Mesodermal cell (in vitro differentiated cells): ENCODE measurements around the gene CNNM1.

ENCODE experiments used
- H3K27ac ChIP-seq: 2 replicates; pipeline ENCODE4 v1.7.0; 2013; ENCODE audit warnings: mild to moderate bottlenecking, low read depth, low read length, moderate library complexity; ENCODE audit not compliant: severe bottlenecking
- H3K36me3 ChIP-seq: 2 replicates; pipeline ENCODE4 v1.7.1; 2013; ENCODE audit warnings: mild to moderate bottlenecking, low read length, moderate library complexity; ENCODE audit not compliant: control insufficient read depth, insufficient read depth
- H3K4me1 ChIP-seq: one replicate; pipeline ENCODE4 v1.7.1; 2013; ENCODE audit warnings: mild to moderate bottlenecking, low read length; ENCODE audit not compliant: insufficient read depth, control insufficient read depth, poor library complexity, severe bottlenecking
- H3K4me3 ChIP-seq: 2 replicates; pipeline ENCODE4 v1.7.0; 2013; ENCODE audit warnings: low read length, control low read depth, mild to moderate bottlenecking; ENCODE audit not compliant: insufficient read depth, poor library complexity, severe bottlenecking; ENCODE audit errors: extremely low read depth
- H3K9me3 ChIP-seq: 2 replicates; pipeline ENCODE4 v1.7.1; 2013; ENCODE audit warnings: mild to moderate bottlenecking, low read length, moderate library complexity; ENCODE audit not compliant: control insufficient read depth
- WGBS, 2 experiments: methylation state at CpG; one replicate each; pipeline ENCODE4 v1.1.5; 2013; ENCODE audit warnings: missing lambda C conversion rate in 2 of 2; ENCODE audit not compliant: insufficient coverage in 2 of 2; 5-methylcytosine and 5-hydroxymethylcytosine counted together

Gene CNNM1

DNA sequence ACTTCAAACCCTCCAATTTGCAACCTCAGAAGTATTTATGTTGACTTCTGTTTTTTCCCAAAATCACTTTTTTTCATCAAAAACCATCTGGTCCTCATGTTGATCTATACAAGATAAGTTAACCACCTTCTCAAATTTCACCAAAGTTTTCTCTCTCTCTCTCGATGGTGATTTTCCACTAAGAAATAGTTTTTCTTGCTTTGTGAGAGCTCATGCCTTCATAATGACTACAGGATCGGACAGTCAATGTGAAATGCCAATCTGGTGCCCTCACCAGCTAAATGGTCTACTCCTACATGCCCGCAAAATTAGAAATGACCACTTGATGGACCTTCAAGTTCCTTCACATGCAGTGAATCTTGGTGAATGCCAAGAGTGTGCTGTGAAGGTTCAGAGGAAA lies 40.4 kb downstream of the CNNM1 start:
- Histone ChIP-seq H3K4me1 (peaks cover 25% of the 10 kb centered on the region), H3K36me3 (no peaks in the 10 kb centered on the region), H3K9me3 (no peaks in the 10 kb centered on the region), H3K4me3 (no peak overlapping the region), H3K27ac (no peak overlapping the region)
- WGBS, 2 experiments, result 92 to 95% methylated on average over 3 of the region's 3 CpGs

DNA sequence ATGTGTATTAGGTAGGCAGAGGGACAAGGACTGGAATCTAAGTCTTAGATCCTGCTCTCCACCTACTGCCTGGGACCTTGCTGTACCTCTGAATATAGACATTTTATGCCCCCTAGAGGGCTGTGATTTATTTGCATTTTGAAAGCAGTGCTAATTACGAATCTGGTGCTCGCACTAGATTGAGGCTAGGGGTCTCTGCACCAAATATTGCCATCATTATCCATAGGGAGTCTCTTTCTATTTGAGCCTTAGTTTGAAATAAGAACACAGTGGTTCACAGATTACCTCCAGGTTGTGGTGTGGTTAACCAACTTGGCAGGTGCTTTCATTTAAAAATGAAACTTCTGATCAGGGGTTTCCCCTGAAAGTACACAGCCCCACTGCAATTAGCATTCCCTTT lies 41.8 kb downstream of the CNNM1 start:
- peaks cover 25% of the 10 kb centered on the region for H3K4me1 ChIP-seq
- H3K27ac ChIP-seq, result no peak overlapping the region
- H3K4me3 ChIP-seq, result no peak overlapping the region
- H3K36me3 ChIP-seq, result no peaks in the 10 kb centered on the region
- 80% methylated on average over 1 of the region's 2 CpGs; no CpG with 5 or more reads in 1 of the 2 experiments for WGBS, 2 experiments
- H3K9me3 ChIP-seq, result no peaks in the 10 kb centered on the region

GRCh38 chr10:99372546-99373271 lies 43.6 kb downstream of the CNNM1 start:
- Histone ChIP-seq H3K4me3 (no peak overlapping the region), H3K36me3 (no peaks in the 10 kb centered on the region), H3K27ac (no peak overlapping the region), H3K4me1 (peaks cover 23% of the 10 kb centered on the region), H3K9me3 (no peaks in the 10 kb centered on the region)
- WGBS, 2 experiments, result 87 to 96% methylated on average over 3 to 6 of the region's 9 CpGs

- no CpG with 5 or more reads among the region's 2 CpGs for WGBS, 2 experiments
- H3K4me1 ChIP-seq, result peaks cover 6% of the 10 kb centered on the region
- H3K27ac ChIP-seq, result no peak overlapping the region
- H3K9me3 ChIP-seq, result no peaks in the 10 kb centered on the region
- H3K36me3 ChIP-seq, result no peaks in the 10 kb centered on the region
- no peak overlapping the region for H3K4me3 ChIP-seq
These were observed 45.4 kb downstream of the CNNM1 start for GRCh38 chr10:99374526-99374925.

- Histone ChIP-seq H3K36me3 (no peaks in the 10 kb centered on the region), H3K27ac (no peak overlapping the region), H3K9me3 (no peaks in the 10 kb centered on the region), H3K4me3 (no peak overlapping the region), H3K4me1 (peaks cover 6% of the 10 kb centered on the region)
- WGBS, 2 experiments, result 94 to 100% methylated on average over 2 to 3 of the region's 3 CpGs
These were observed 45.8 kb downstream of the CNNM1 start for GRCh38 chr10:99374972-99375371.

GRCh38 chr10:99375426-99375825 lies 46.3 kb downstream of the CNNM1 start:
- Histone ChIP-seq H3K9me3 (no peaks in the 10 kb centered on the region), H3K36me3 (no peaks in the 10 kb centered on the region), H3K27ac (no peak overlapping the region), H3K4me1 (peaks cover 6% of the 10 kb centered on the region), H3K4me3 (no peak overlapping the region)

GRCh38 chr10:99382176-99382575 lies 53.0 kb downstream of the CNNM1 start:
- Histone ChIP-seq H3K36me3 (no peaks in the 10 kb centered on the region), H3K27ac (no peak overlapping the region), H3K9me3 (no peaks in the 10 kb centered on the region), H3K4me1 (no peaks in the 10 kb centered on the region), H3K4me3 (no peak overlapping the region)
- no CpG with 5 or more reads among the region's 1 CpG for WGBS, 2 experiments

DNA sequence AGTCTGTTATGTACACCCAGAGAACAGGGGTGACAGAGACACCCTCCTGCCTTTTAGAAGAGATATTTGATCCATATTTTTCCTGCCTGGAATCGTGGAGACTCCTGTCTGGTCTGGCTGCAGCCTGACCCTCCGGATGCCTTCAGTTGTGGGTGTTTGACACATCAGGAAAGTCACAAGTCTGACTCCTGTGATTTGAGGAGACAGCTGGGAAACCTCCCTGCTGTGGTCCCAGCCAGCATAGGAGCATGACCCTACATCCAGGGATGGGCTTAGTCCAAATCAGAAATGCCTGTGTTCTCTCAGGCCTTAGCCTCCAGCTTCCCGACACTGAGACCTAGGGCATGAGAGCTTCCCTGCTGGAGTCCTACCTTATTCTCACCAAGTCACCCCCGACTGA lies 57.9 kb downstream of the CNNM1 start:
- no peak overlapping the region for H3K4me3 ChIP-seq
- peaks cover 11% of the 10 kb centered on the region for H3K4me1 ChIP-seq
- no peaks in the 10 kb centered on the region for H3K36me3 ChIP-seq
- no peak overlapping the region for H3K27ac ChIP-seq
- H3K9me3 ChIP-seq, result no peaks in the 10 kb centered on the region
- WGBS, 2 experiments, result 82 to 100% methylated on average over 1 to 2 of the region's 4 CpGs

DNA sequence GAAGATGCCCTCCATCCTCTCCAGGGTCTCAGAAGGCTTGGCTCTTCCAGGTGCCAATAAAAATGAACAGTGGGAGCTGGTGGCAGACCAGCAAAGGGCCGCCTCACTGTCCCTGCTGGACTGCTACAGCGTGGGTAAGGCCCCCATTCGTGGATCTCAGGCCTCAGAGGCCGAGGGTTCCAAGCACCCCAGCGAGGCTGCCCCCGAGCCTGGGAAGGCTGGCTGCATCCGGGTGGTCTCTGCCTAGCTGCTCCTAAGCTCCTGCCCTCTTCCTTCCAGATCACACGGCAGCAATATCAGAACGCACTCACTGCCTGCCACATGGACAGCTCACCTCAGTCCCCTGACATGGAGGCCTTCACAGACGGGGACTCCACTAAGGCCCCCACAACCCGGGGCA lies 58.4 kb downstream of the CNNM1 start:
- H3K4me1 ChIP-seq, result peaks cover 11% of the 10 kb centered on the region
- no peaks in the 10 kb centered on the region for H3K9me3 ChIP-seq
- no peak overlapping the region for H3K4me3 ChIP-seq
- H3K27ac ChIP-seq, result no peak overlapping the region
- no peaks in the 10 kb centered on the region for H3K36me3 ChIP-seq
- 93 to 95% methylated on average over 9 of the region's 11 CpGs for WGBS, 2 experiments

GRCh38 chr10:99389729-99390480 lies 60.7 kb downstream of the CNNM1 start:
- Histone ChIP-seq H3K36me3 (no peaks in the 10 kb centered on the region), H3K4me1 (peaks cover 32% of the 10 kb centered on the region), H3K9me3 (no peaks in the 10 kb centered on the region), H3K4me3 (no peak overlapping the region), H3K27ac (no peak overlapping the region)
- whole genome bisulfite sequencing, 2 experiments, result 94 to 98% methylated on average over 6 of the region's 9 CpGs

GRCh38 chr10:99391346-99391745 lies 62.2 kb downstream of the CNNM1 start:
- Histone ChIP-seq H3K4me1 (peaks cover 43% of the 10 kb centered on the region), H3K9me3 (no peaks in the 10 kb centered on the region), H3K27ac (peak overlapping the region; percentile 95), H3K36me3 (no peaks in the 10 kb centered on the region), H3K4me3 (no peak overlapping the region)
- 91 to 94% methylated on average over 2 of the region's 2 CpGs for WGBS, 2 experiments
